Fibroblast of lung (primary cell): ENCODE results near the gene AKAP6. TPM values are rescaled to one million over a fixed set of nuclear protein-coding genes. Genes with fewer than 3 reads are reported as not detected.

Experiments used
- DNase-seq, 2 donors: peaks; one replicate each; pipeline versions ENCODE4 v3.0.0 to v3.0.0-alpha.2; 2010; ENCODE audit warnings: low read depth in 2 of 2
- H2AFZ ChIP-seq: 2 replicates; pipeline ENCODE4 v1.5.1; 2012; ENCODE audit warnings: low read length, control low read depth, inconsistent platforms
- H3K27ac ChIP-seq: 2 replicates; pipeline ENCODE4 v1.5.1; 2011; ENCODE audit warnings: low read length, control low read depth; ENCODE audit not compliant: insufficient read depth
- H3K27me3 ChIP-seq: 2 replicates; pipeline ENCODE4 v1.5.1; 2011; ENCODE audit warnings: mild to moderate bottlenecking, low read length; ENCODE audit not compliant: control insufficient read depth, insufficient read depth
- H3K36me3 ChIP-seq: 2 replicates; pipeline ENCODE4 v1.5.1; 2011; ENCODE audit warnings: low read length; ENCODE audit not compliant: control insufficient read depth, insufficient read depth
- H3K4me1 ChIP-seq: 2 replicates; pipeline ENCODE4 v1.5.1; 2011; ENCODE audit warnings: low read length; ENCODE audit not compliant: control insufficient read depth, insufficient read depth; ENCODE audit errors: extremely low read depth
- H3K4me2 ChIP-seq: 2 replicates; pipeline ENCODE4 v1.5.1; 2011; ENCODE audit warnings: low read length, control low read depth; ENCODE audit not compliant: insufficient read depth; ENCODE audit errors: extremely low read depth
- H3K4me3 ChIP-seq, 4 experiments: fragments of 200-600 bp in 1 of 4; sonication (generic) in 1 of 4; replicated peaks in 1 of 4; 2 replicates each; pipeline ENCODE4 v1.5.1; 2011 to 2016; ENCODE audit warnings: low read length in 4 of 4, low read depth in 3 of 4, mild to moderate bottlenecking in 3 of 4, control low read depth in 2 of 4, inconsistent platforms in 1 of 4, mixed read lengths in 1 of 4; ENCODE audit not compliant: insufficient read depth in 1 of 4; ENCODE audit errors: control extremely low read depth in 1 of 4
- H3K79me2 ChIP-seq: 2 replicates; pipeline ENCODE4 v1.5.1; 2012; ENCODE audit warnings: mild to moderate bottlenecking, low read length, inconsistent platforms; ENCODE audit not compliant: control insufficient read depth, insufficient read depth
- H3K9ac ChIP-seq: 2 replicates; pipeline ENCODE4 v1.5.1; 2011; ENCODE audit warnings: mild to moderate bottlenecking, low read length, control low read depth; ENCODE audit not compliant: insufficient read depth
- H3K9me3 ChIP-seq: 2 replicates; pipeline ENCODE4 v1.5.1; 2012; ENCODE audit warnings: low read depth, low read length; ENCODE audit not compliant: control insufficient read depth, insufficient read depth
- H4K20me1 ChIP-seq: 2 replicates; pipeline ENCODE4 v1.5.1; 2011; ENCODE audit warnings: low read length; ENCODE audit not compliant: control insufficient read depth, insufficient read depth; ENCODE audit errors: extremely low read depth
- EZH2 ChIP-seq: IDR thresholded peaks from 2 replicates; pipeline ENCODE4 v1.5.1; 2012; ENCODE audit warnings: low read length, control low read depth, mild to moderate bottlenecking; ENCODE audit errors: missing control alignments
- polyA plus RNA-seq, 2 donors: library from polyadenylated mRNA; depleted of rRNA in 1 of 2; stranded (reverse) in 1 of 2; unstranded in 1 of 2; fragments of >200 nt; gene quantifications; 2 replicates each; pipeline ENCODE4 v1.2.1, GENCODE V29; 2011 to 2012; ENCODE audit warnings: missing spikeins in 1 of 2
- total RNA-seq: library from RNA; depleted of rRNA; stranded (reverse); fragments of >200 nt; gene quantifications from 2 replicates; pipeline ENCODE4 v1.2.1, GENCODE V29; 2014
- TF ChIP-seq, protein P1 (sequence below), 2 donors: IDR thresholded peaks in 1 of 2; conservative IDR thresholded peaks in 1 of 2; 1 replicate in 1 of 2; 2 replicates in 1 of 2; pipeline ENCODE4 v1.5.1; 2011 to 2012; ENCODE audit warnings: low read length in 2 of 2, control low read depth in 1 of 2, inconsistent platforms in 1 of 2, low read depth in 1 of 2, mild to moderate bottlenecking in 1 of 2

AKAP6 gene
- total and polyA plus RNA-seq, 2 donors (not counting 1 experiment from before 2014, with no cell fraction given), result 3.3 to 10.9 TPM

DNA sequence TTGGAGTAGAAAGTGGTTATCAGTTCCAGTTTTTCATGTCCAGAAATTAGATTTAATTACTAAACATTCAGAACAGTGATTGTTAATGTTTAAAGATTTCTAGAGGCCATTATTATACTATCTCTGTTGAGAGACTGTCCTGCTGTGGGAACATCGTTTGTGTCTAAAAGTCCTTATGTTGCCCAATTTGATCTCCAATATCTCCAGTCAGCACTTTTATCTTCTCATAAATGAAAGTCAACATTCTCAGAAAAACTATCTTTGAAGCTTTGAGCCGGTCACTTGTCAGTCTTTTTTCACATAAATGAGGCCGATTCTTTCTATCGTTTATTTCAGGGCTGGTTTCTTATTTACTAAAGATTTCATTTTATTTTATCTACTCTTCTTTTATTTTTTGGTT, 518.8 kb downstream of the AKAP6 start:
- H4K20me1 ChIP-seq, result no peaks in the 10 kb centered on the region
- no peaks in the 10 kb centered on the region for H3K79me2 ChIP-seq
- H3K4me3 ChIP-seq, result no peak overlapping the region
- H3K9ac ChIP-seq, result no peak overlapping the region
- TF ChIP-seq, protein P1, sequence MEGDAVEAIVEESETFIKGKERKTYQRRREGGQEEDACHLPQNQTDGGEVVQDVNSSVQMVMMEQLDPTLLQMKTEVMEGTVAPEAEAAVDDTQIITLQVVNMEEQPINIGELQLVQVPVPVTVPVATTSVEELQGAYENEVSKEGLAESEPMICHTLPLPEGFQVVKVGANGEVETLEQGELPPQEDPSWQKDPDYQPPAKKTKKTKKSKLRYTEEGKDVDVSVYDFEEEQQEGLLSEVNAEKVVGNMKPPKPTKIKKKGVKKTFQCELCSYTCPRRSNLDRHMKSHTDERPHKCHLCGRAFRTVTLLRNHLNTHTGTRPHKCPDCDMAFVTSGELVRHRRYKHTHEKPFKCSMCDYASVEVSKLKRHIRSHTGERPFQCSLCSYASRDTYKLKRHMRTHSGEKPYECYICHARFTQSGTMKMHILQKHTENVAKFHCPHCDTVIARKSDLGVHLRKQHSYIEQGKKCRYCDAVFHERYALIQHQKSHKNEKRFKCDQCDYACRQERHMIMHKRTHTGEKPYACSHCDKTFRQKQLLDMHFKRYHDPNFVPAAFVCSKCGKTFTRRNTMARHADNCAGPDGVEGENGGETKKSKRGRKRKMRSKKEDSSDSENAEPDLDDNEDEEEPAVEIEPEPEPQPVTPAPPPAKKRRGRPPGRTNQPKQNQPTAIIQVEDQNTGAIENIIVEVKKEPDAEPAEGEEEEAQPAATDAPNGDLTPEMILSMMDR (conservative IDR thresholded peaks at IDR 0.05 in 1 of 2, IDR thresholded peaks at IDR 0.05 in 1 of 2; ENCODE audit: low read depth in 1 of 2, low read length in 2 of 2), result no peak
- no peak for TF ChIP-seq EZH2
- H2AFZ ChIP-seq, result no peak overlapping the region
- DNase-seq, result no peak
- H3K27me3 ChIP-seq, result no peaks in the 10 kb centered on the region
- H3K4me1 ChIP-seq, result no peaks in the 10 kb centered on the region
- no peaks in the 10 kb centered on the region for H3K9me3 ChIP-seq
- H3K36me3 ChIP-seq, result no peaks in the 10 kb centered on the region
- no peak overlapping the region for H3K27ac ChIP-seq
- no peak overlapping the region for H3K4me2 ChIP-seq

DNA sequence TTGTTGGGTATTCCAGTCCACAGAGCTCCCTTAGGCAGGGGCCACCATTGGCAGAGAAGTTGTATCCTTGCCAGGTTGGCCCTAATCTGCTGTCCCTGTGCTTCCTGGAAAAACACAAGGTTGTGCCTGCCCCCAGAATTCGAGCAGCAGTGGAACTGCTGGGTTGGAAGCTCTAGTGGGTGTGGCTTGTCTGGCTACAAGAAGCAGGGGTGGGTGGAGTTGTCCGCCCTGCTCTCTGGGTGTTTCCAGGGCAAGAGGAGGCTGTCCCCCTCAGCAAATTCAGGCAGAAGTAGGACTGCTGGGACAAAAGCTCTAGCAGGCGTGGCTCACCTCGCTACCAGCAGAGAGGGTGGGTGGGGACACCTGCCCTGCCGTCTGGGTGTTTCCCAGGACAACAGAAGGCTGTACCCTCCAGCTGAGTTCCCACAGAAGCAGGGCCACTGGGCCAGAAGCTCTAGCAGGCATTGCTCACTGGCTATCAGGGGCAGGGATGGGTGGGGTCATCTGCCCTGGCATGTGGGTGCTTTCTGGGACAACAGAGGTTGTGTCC, 536.8 kb downstream of the AKAP6 start:
- no peak for DNase-seq
- no peak for TF ChIP-seq EZH2
- TF ChIP-seq, protein P1 (conservative IDR thresholded peaks at IDR 0.05 in 1 of 2, IDR thresholded peaks at IDR 0.05 in 1 of 2; ENCODE audit: low read depth in 1 of 2, low read length in 2 of 2), result no peak
- H3K9me3 ChIP-seq, result no peaks in the 10 kb centered on the region
- no peak overlapping the region for H3K27ac ChIP-seq
- no peak overlapping the region for H3K9ac ChIP-seq
- no peak overlapping the region for H2AFZ ChIP-seq
- H3K4me1 ChIP-seq, result no peaks in the 10 kb centered on the region
- no peaks in the 10 kb centered on the region for H4K20me1 ChIP-seq
- no peak overlapping the region for H3K4me2 ChIP-seq
- H3K27me3 ChIP-seq, result no peaks in the 10 kb centered on the region
- no peaks in the 10 kb centered on the region for H3K36me3 ChIP-seq
- H3K4me3 ChIP-seq, result no peak overlapping the region
- H3K79me2 ChIP-seq, result no peaks in the 10 kb centered on the region

DNA sequence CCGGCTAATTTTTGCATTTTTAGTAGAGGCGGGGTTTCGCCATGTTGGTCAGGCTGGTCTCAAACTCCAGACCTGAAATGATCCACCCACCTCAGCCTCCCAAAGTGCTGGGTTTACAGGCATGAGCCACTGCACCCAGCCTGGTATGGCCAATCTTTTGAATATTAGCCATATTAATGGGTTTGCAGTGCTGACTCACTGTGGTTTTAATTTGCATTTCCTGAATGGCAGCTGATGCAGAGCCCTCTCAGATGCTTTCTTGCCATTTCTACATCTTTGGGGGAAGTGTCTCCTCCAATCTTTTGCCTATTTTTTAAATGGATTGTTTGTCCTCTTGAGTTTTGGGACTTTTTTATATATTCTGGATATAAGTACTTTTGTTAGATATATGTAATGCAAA, 554.1 kb downstream of the AKAP6 start:
- no peaks in the 10 kb centered on the region for H3K9me3 ChIP-seq
- H3K4me2 ChIP-seq, result no peak overlapping the region
- no peaks in the 10 kb centered on the region for H4K20me1 ChIP-seq
- H3K27ac ChIP-seq, result no peak overlapping the region
- H2AFZ ChIP-seq, result no peak overlapping the region
- no peaks in the 10 kb centered on the region for H3K79me2 ChIP-seq
- no peak for TF ChIP-seq EZH2
- TF ChIP-seq, protein P1 (conservative IDR thresholded peaks at IDR 0.05 in 1 of 2, IDR thresholded peaks at IDR 0.05 in 1 of 2; ENCODE audit: low read depth in 1 of 2, low read length in 2 of 2), result no peak
- no peaks in the 10 kb centered on the region for H3K36me3 ChIP-seq
- H3K4me1 ChIP-seq, result no peaks in the 10 kb centered on the region
- no peak overlapping the region for H3K9ac ChIP-seq
- H3K27me3 ChIP-seq, result no peaks in the 10 kb centered on the region
- no peak for DNase-seq
- no peak overlapping the region for H3K4me3 ChIP-seq

Other genes with a start within 250 kb of the AKAP6 start
- gene RNU6-7, start 127.3 kb upstream of the AKAP6 start, total RNA-seq, result not detected in 2 replicates
- gene RNU6-7, start 127.3 kb upstream of the AKAP6 start, polyA plus RNA-seq, result not detected in 2 replicates
- gene RNU6-8, start 126.0 kb upstream of the AKAP6 start, total RNA-seq, result not detected in 2 replicates
- gene RNU6-8, start 126.0 kb upstream of the AKAP6 start, polyA plus RNA-seq, result not detected in 2 replicates